Hepatocyte (in vitro differentiated cells): ENCODE results near the gene GCH1. TPM values are rescaled to one million over a fixed set of nuclear protein-coding genes. Genes with fewer than 3 reads are reported as not detected.

Experiments used
- DNase-seq: peaks from one replicate; pipeline ENCODE4 v3.0.0-alpha.2; 2016; ENCODE audit warnings: low spot score
- H2AFZ ChIP-seq: fragments of 200-600 bp; sonication (generic); 2 replicates; pipeline ENCODE4 v1.6.0; 2016; ENCODE audit warnings: antibody characterized with exemption, mild to moderate bottlenecking
- H3K27ac ChIP-seq: fragments of 200-600 bp; sonication (generic); 2 replicates; pipeline ENCODE4 v1.5.1; 2016; ENCODE audit warnings: mild to moderate bottlenecking
- H3K27me3 ChIP-seq: fragments of 200-600 bp; sonication (generic); 2 replicates; pipeline ENCODE4 v1.6.1; 2016
- H3K36me3 ChIP-seq: fragments of 200-600 bp; sonication (generic); replicated peaks from 2 replicates; pipeline ENCODE4 v1.5.1; 2016; ENCODE audit warnings: low read depth; ENCODE audit not compliant: insufficient read depth
- H3K4me1 ChIP-seq: fragments of 200-600 bp; sonication (generic); 2 replicates; pipeline ENCODE4 v1.5.1; 2016; ENCODE audit warnings: mild to moderate bottlenecking, moderate library complexity; ENCODE audit not compliant: insufficient read depth
- H3K4me2 ChIP-seq: fragments of 200-600 bp; sonication (generic); 2 replicates; pipeline ENCODE4 v1.6.0; 2016
- H3K4me3 ChIP-seq: fragments of 200-600 bp; sonication (generic); 2 replicates; pipeline ENCODE4 v1.5.1; 2016; ENCODE audit warnings: mild to moderate bottlenecking
- H3K79me2 ChIP-seq: fragments of 200-600 bp; sonication (generic); 2 replicates; pipeline ENCODE4 v1.6.0; 2017; ENCODE audit warnings: mild to moderate bottlenecking
- H3K9me2 ChIP-seq: fragments of 200-600 bp; sonication (generic); replicated peaks from 2 replicates; pipeline ENCODE4 v1.6.0; 2017; ENCODE audit warnings: mild to moderate bottlenecking; ENCODE audit not compliant: insufficient read depth
- H3K9me3 ChIP-seq: fragments of 200-600 bp; sonication (generic); 2 replicates; pipeline ENCODE4 v1.5.1; 2016; ENCODE audit warnings: low read depth, mild to moderate bottlenecking
- H4K20me1 ChIP-seq: fragments of 200-600 bp; sonication (generic); 2 replicates; pipeline ENCODE4 v1.6.0; 2016; ENCODE audit warnings: mild to moderate bottlenecking; ENCODE audit not compliant: insufficient read depth, poor library complexity, severe bottlenecking
- EZH2 ChIP-seq: fragments of 200-600 bp; sonication (generic); IDR thresholded peaks from 2 replicates; pipeline ENCODE4 v1.6.1; 2016; ENCODE audit warnings: antibody characterized with exemption, mild to moderate bottlenecking, borderline replicate concordance
- EZH2phosphoT487 ChIP-seq: fragments of 200-600 bp; sonication (generic); IDR thresholded peaks from one replicate; pipeline ENCODE4 v1.6.1; 2018; ENCODE audit warnings: antibody characterized with exemption, mild to moderate bottlenecking, low read depth, moderate library complexity; ENCODE audit not compliant: unreplicated experiment, severe bottlenecking
- WGBS: methylation state at CpG from one replicate; pipeline ENCODE4 v1.1.6; 2016; ENCODE audit warnings: low lambda C conversion rate; ENCODE audit errors: missing lambda C conversion rate; 5-methylcytosine and 5-hydroxymethylcytosine counted together
- polyA plus RNA-seq: library from polyadenylated mRNA; unstranded; fragments of >200 nt; fragmentation: Nextera tagmentation; extraction: Ambion mirVana; gene quantifications from 2 replicates; pipeline ENCODE4 v1.2.1, GENCODE V29; 2016
- total RNA-seq: library from RNA; depleted of rRNA; stranded (reverse); fragments of >200 nt; gene quantifications from 2 replicates; pipeline ENCODE4 v1.2.3, GENCODE V29; 2014
- TF ChIP-seq, protein P1 (sequence below): fragments of 200-600 bp; sonication (generic); IDR thresholded peaks from 2 replicates; pipeline ENCODE4 v1.5.1; 2016; ENCODE audit warnings: antibody characterized with exemption, mild to moderate bottlenecking; ENCODE audit not compliant: poor library complexity

Gene GCH1
- total and polyA plus RNA-seq, 2 experiments from 2014 or later, result 19.3 to 29.9 TPM

DNA sequence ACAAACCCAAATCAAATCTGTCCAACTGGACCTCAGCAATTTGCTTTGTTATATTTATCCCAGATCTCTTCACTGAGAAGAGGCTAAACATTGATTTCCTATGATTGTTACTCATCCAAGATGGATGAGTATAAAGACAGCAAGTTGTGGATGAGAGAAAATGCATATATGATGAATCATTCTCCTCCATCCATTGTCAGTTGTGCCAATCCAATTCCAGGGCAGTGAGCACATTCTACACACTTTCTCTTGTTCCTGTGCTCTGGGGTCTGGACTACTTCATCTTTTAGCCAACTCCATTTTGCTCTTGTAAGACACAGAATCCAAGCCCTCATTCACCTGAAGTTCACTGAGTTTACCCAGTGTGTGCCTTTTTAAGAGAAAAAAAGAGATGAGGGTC is 105.7 kb downstream of the GCH1 start:
- Histone ChIP-seq H3K9me2 (no peaks in the 10 kb centered on the region), H4K20me1 (no peaks in the 10 kb centered on the region), H3K9me3 (no peaks in the 10 kb centered on the region), H3K79me2 (no peaks in the 10 kb centered on the region), H3K4me3 (no peak overlapping the region), H3K4me1 (no peaks in the 10 kb centered on the region), H3K4me2 (no peak overlapping the region), H2AFZ (no peak overlapping the region), H3K36me3 (no peaks in the 10 kb centered on the region), H3K27me3 (no peaks in the 10 kb centered on the region), H3K27ac (no peak overlapping the region)
- TF ChIP-seq EZH2phosphoT487 (no peak), EZH2 (no peak)
- TF ChIP-seq, protein P1, sequence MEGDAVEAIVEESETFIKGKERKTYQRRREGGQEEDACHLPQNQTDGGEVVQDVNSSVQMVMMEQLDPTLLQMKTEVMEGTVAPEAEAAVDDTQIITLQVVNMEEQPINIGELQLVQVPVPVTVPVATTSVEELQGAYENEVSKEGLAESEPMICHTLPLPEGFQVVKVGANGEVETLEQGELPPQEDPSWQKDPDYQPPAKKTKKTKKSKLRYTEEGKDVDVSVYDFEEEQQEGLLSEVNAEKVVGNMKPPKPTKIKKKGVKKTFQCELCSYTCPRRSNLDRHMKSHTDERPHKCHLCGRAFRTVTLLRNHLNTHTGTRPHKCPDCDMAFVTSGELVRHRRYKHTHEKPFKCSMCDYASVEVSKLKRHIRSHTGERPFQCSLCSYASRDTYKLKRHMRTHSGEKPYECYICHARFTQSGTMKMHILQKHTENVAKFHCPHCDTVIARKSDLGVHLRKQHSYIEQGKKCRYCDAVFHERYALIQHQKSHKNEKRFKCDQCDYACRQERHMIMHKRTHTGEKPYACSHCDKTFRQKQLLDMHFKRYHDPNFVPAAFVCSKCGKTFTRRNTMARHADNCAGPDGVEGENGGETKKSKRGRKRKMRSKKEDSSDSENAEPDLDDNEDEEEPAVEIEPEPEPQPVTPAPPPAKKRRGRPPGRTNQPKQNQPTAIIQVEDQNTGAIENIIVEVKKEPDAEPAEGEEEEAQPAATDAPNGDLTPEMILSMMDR, result no peak
- no peak for DNase-seq

- H3K79me2 ChIP-seq, result no peaks in the 10 kb centered on the region
- H3K27me3 ChIP-seq, result no peaks in the 10 kb centered on the region
- H3K36me3 ChIP-seq, result no peaks in the 10 kb centered on the region
- no peak for DNase-seq
- no peak overlapping the region for H3K27ac ChIP-seq
- no peaks in the 10 kb centered on the region for H4K20me1 ChIP-seq
- WGBS, result 94% methylated on average over 3 of the region's 3 CpGs
- H3K4me1 ChIP-seq, result no peaks in the 10 kb centered on the region
- H3K4me2 ChIP-seq, result no peak overlapping the region
- no peaks in the 10 kb centered on the region for H3K9me2 ChIP-seq
- no peak overlapping the region for H3K4me3 ChIP-seq
- TF ChIP-seq EZH2phosphoT487 (no peak), EZH2 (no peak)
- TF ChIP-seq, protein P1, result no peak
- no peak overlapping the region for H2AFZ ChIP-seq
- no peaks in the 10 kb centered on the region for H3K9me3 ChIP-seq
Measured at GRCh38 chr14:54794796-54795195, 107.8 kb downstream of the GCH1 start.

DNA sequence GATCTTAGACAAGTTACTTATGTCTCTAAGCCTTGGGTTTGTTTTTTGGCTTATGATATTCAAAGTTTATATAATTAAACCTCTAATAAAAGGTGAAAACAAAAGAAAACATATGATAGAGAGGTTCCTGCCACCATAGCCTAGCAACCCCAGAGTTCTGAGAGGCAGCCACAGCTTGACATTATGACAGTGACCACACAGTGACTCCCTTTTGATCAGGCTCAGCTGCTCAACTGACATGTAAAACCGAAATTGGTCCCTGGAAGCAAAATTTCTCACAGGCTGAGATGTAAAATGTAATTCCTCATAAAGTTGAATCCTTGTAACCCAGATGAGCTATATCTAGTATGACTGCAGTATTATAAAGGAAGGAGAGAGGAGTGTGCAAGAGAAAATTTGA is 108.5 kb downstream of the GCH1 start:
- Histone ChIP-seq H3K4me2 (no peak overlapping the region), H3K4me3 (no peak overlapping the region), H3K27ac (no peak overlapping the region), H3K27me3 (no peaks in the 10 kb centered on the region), H3K79me2 (no peaks in the 10 kb centered on the region), H4K20me1 (no peaks in the 10 kb centered on the region), H3K9me2 (no peaks in the 10 kb centered on the region), H2AFZ (no peak overlapping the region), H3K4me1 (no peaks in the 10 kb centered on the region), H3K36me3 (no peaks in the 10 kb centered on the region), H3K9me3 (no peaks in the 10 kb centered on the region)
- DNase-seq, result no peak
- TF ChIP-seq, protein P1, result no peak
- TF ChIP-seq EZH2, result no peak
- TF ChIP-seq EZH2phosphoT487, result no peak
- 63% methylated on average over 1 of the region's 1 CpG for WGBS

DNA sequence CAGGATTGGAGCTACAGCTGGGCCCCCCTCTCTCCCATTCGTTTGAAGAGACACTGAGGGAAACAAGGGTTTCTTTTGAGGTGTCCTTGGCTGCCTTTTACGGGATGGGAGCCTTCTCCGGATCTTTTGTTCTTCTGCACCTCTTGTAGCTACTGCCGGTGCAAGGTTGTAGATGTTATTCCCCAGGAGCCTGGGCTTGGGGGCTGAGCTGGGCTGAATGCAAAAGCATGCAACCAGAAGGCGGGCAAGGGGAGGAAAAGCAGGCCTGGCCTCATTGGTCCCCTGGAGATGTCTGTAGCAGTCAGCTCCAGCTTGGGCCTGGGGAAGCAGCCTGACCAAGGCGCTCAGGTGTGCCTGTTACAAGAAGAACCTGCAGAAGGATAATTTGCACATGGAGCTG is 110.3 kb downstream of the GCH1 start:
- DNase-seq, result no peak
- H4K20me1 ChIP-seq, result no peaks in the 10 kb centered on the region
- no peak overlapping the region for H3K4me3 ChIP-seq
- H3K27ac ChIP-seq, result no peak overlapping the region
- no peaks in the 10 kb centered on the region for H3K9me3 ChIP-seq
- no peaks in the 10 kb centered on the region for H3K36me3 ChIP-seq
- no peak overlapping the region for H3K4me2 ChIP-seq
- no peak for TF ChIP-seq EZH2
- TF ChIP-seq, protein P1, result no peak
- no peak for TF ChIP-seq EZH2phosphoT487
- H3K4me1 ChIP-seq, result no peaks in the 10 kb centered on the region
- no peaks in the 10 kb centered on the region for H3K27me3 ChIP-seq
- 88% methylated on average over 6 of the region's 6 CpGs for WGBS
- no peaks in the 10 kb centered on the region for H3K79me2 ChIP-seq
- no peak overlapping the region for H2AFZ ChIP-seq
- H3K9me2 ChIP-seq, result no peaks in the 10 kb centered on the region
